GM23248 (cell line): ENCODE results near the gene INPP5A. TPM values are rescaled to one million over a fixed set of nuclear protein-coding genes. Genes with fewer than 3 reads are reported as not detected.

Experiments
- DNase-seq: peaks from one replicate; pipeline ENCODE4 v3.0.0-alpha.2; 2015
- H2AFZ ChIP-seq: fragments of 200-600 bp; sonication (generic); 2 replicates; pipeline ENCODE4 v1.6.1; 2016; ENCODE audit warnings: antibody characterized with exemption
- H3F3A ChIP-seq: fragments of 200-600 bp; sonication (generic); 2 replicates; pipeline ENCODE4 v1.6.1; 2016; ENCODE audit warnings: mild to moderate bottlenecking, antibody characterized with exemption, mixed run types; ENCODE audit not compliant: insufficient read depth
- H3K27ac ChIP-seq: fragments of 200-600 bp; sonication (generic); 2 replicates; pipeline ENCODE4 v1.5.1; 2016; ENCODE audit warnings: mild to moderate bottlenecking
- H3K27me3 ChIP-seq: fragments of 200-600 bp; sonication (generic); replicated peaks from 2 replicates; pipeline ENCODE4 v1.6.1; 2016; ENCODE audit warnings: mild to moderate bottlenecking; ENCODE audit not compliant: insufficient read depth
- H3K36me3 ChIP-seq: fragments of 200-600 bp; sonication (generic); 2 replicates; pipeline ENCODE4 v1.6.1; 2016; ENCODE audit warnings: low read depth, mild to moderate bottlenecking
- H3K4me1 ChIP-seq: fragments of 200-600 bp; sonication (generic); 2 replicates; pipeline ENCODE4 v1.6.1; 2016; ENCODE audit warnings: mild to moderate bottlenecking; ENCODE audit not compliant: insufficient read depth
- H3K4me2 ChIP-seq: fragments of 200-600 bp; sonication (generic); one replicate; pipeline ENCODE4 v1.6.1; 2016; ENCODE audit warnings: mild to moderate bottlenecking; ENCODE audit not compliant: unreplicated experiment
- H3K4me3 ChIP-seq: fragments of 200-600 bp; sonication (generic); 2 replicates; pipeline ENCODE4 v1.5.1; 2016; ENCODE audit warnings: mild to moderate bottlenecking
- H3K79me2 ChIP-seq: fragments of 200-600 bp; sonication (generic); 2 replicates; pipeline ENCODE4 v1.6.1; 2016; ENCODE audit warnings: mild to moderate bottlenecking; ENCODE audit not compliant: insufficient read depth
- H3K9ac ChIP-seq: fragments of 200-600 bp; sonication (generic); 2 replicates; pipeline ENCODE4 v1.6.1; 2016; ENCODE audit warnings: mild to moderate bottlenecking
- H3K9me2 ChIP-seq: fragments of 200-600 bp; sonication (generic); 2 replicates; pipeline ENCODE4 v1.6.1; 2016; ENCODE audit warnings: mixed run types, mild to moderate bottlenecking, moderate library complexity; ENCODE audit not compliant: insufficient read depth
- H3K9me3 ChIP-seq: fragments of 200-600 bp; sonication (generic); one replicate; pipeline ENCODE4 v1.6.1; 2017; ENCODE audit warnings: low read depth
- H4K20me1 ChIP-seq: fragments of 200-600 bp; sonication (generic); 2 replicates; pipeline ENCODE4 v1.6.0; 2016; ENCODE audit not compliant: insufficient read depth
- EZH2 ChIP-seq: fragments of 200-600 bp; sonication (generic); IDR thresholded peaks from 2 replicates; pipeline ENCODE4 v1.6.1; 2018; ENCODE audit warnings: antibody characterized with exemption, mild to moderate bottlenecking; ENCODE audit not compliant: insufficient read depth, poor library complexity, severe bottlenecking
- EZH2phosphoT487 ChIP-seq: fragments of 200-600 bp; sonication (generic); IDR thresholded peaks from 2 replicates; pipeline ENCODE4 v1.6.1; 2018; ENCODE audit warnings: antibody characterized with exemption, moderate library complexity, mild to moderate bottlenecking, low read depth; ENCODE audit not compliant: insufficient read depth
- WGBS, 2 experiments: methylation state at CpG; one replicate each; pipeline ENCODE4 v1.1.6; 2015 to 2017; ENCODE audit warnings: low lambda C conversion rate in 2 of 2, low coverage in 1 of 2; ENCODE audit errors: missing lambda C conversion rate in 2 of 2; 5-methylcytosine and 5-hydroxymethylcytosine counted together
- in situ Hi-C: fragments of 300-500 bp; cut with MboI; formaldehyde crosslinking; loops from 2 replicates; pipeline ENCODE4 v1.15.0; 2020
- polyA plus RNA-seq: library from polyadenylated mRNA; unstranded; fragments of >200 nt; fragmentation: Nextera tagmentation; extraction: Ambion mirVana; gene quantifications from 2 replicates; pipeline ENCODE4 v1.2.1, GENCODE V29; 2016
- total RNA-seq: library from RNA; depleted of rRNA; stranded (reverse); fragments of >200 nt; shearing (Covaris generic); gene quantifications from 2 replicates; pipeline ENCODE4 v1.2.3, GENCODE V29; 2014

The INPP5A gene
- total and polyA plus RNA-seq, 2 experiments from 2014 or later = 2.3 to 35.2 TPM

- in situ Hi-C loops = no loop called here
- no peak for DNase-seq
- TF ChIP-seq EZH2phosphoT487 = no peak
- TF ChIP-seq EZH2 = no peak
- Histone ChIP-seq H2AFZ (no peak overlapping the region), H3K4me1 (no peaks in the 10 kb centered on the region), H3K27me3 (peaks cover 6% of the 10 kb centered on the region), H3F3A (no peaks in the 10 kb centered on the region), H3K9me2 (no peaks in the 10 kb centered on the region), H3K79me2 (no peaks in the 10 kb centered on the region), H3K4me2 (no peak overlapping the region), H3K4me3 (no peak overlapping the region), H4K20me1 (no peaks in the 10 kb centered on the region), H3K27ac (no peak overlapping the region), H3K9me3 (no peaks in the 10 kb centered on the region), H3K36me3 (no peaks in the 10 kb centered on the region), H3K9ac (no peak overlapping the region)
- 76 to 79% methylated on average over 10 to 15 of the region's 15 CpGs for WGBS, 2 experiments
These were observed 261.3 kb downstream of the INPP5A start for GRCh38 chr10:132798876-132799275.

- no peaks in the 10 kb centered on the region for H4K20me1 ChIP-seq
- in situ Hi-C loops = no loop called here
- no peaks in the 10 kb centered on the region for H3K79me2 ChIP-seq
- no peaks in the 10 kb centered on the region for H3K4me1 ChIP-seq
- no peaks in the 10 kb centered on the region for H3F3A ChIP-seq
- H3K9ac ChIP-seq = no peak overlapping the region
- H3K4me3 ChIP-seq = no peak overlapping the region
- no peak overlapping the region for H3K27ac ChIP-seq
- H3K4me2 ChIP-seq = no peak overlapping the region
- TF ChIP-seq EZH2 = no peak
- no peak for TF ChIP-seq EZH2phosphoT487
- H2AFZ ChIP-seq = no peak overlapping the region
- peaks cover 6% of the 10 kb centered on the region for H3K27me3 ChIP-seq
- no peak for DNase-seq
- 83 to 85% methylated on average over 10 to 11 of the region's 11 CpGs for WGBS, 2 experiments
- no peaks in the 10 kb centered on the region for H3K36me3 ChIP-seq
- H3K9me2 ChIP-seq = no peaks in the 10 kb centered on the region
- H3K9me3 ChIP-seq = no peaks in the 10 kb centered on the region
These were observed 262.3 kb downstream of the INPP5A start for GRCh38 chr10:132799865-132800264.

- DNase-seq = no peak
- 68 to 72% methylated on average over 7 to 8 of the region's 8 CpGs for WGBS, 2 experiments
These were observed 264.5 kb downstream of the INPP5A start for GRCh38 chr10:132802048-132802447.

GRCh38 chr10:132802694-132803320 is 265.2 kb downstream of the INPP5A start:
- 75 to 80% methylated on average over 15 to 16 of the region's 16 CpGs for WGBS, 2 experiments
- H3F3A ChIP-seq = no peaks in the 10 kb centered on the region
- H3K27me3 ChIP-seq = peaks cover 3% of the 10 kb centered on the region
- H3K9ac ChIP-seq = no peak overlapping the region
- H4K20me1 ChIP-seq = no peaks in the 10 kb centered on the region
- H3K4me2 ChIP-seq = no peak overlapping the region
- H3K79me2 ChIP-seq = no peaks in the 10 kb centered on the region
- H3K9me2 ChIP-seq = no peaks in the 10 kb centered on the region
- no peak for DNase-seq
- in situ Hi-C loops = no loop called here
- H3K36me3 ChIP-seq = no peaks in the 10 kb centered on the region
- H3K9me3 ChIP-seq = no peaks in the 10 kb centered on the region
- H2AFZ ChIP-seq = no peak overlapping the region
- no peak for TF ChIP-seq EZH2
- no peak for TF ChIP-seq EZH2phosphoT487
- no peak overlapping the region for H3K4me3 ChIP-seq
- no peak overlapping the region for H3K27ac ChIP-seq
- H3K4me1 ChIP-seq = no peaks in the 10 kb centered on the region

More at GRCh38 chr10:132802048-132802447, 264.5 kb downstream of the INPP5A start:
- Histone ChIP-seq H3F3A (no peaks in the 10 kb centered on the region), H3K4me1 (no peaks in the 10 kb centered on the region), H3K36me3 (no peaks in the 10 kb centered on the region), H3K27ac (no peak overlapping the region), H3K9ac (no peak overlapping the region), H3K4me2 (no peak overlapping the region), H3K27me3 (peaks cover 9% of the 10 kb centered on the region), H3K4me3 (no peak overlapping the region), H2AFZ (no peak overlapping the region), H3K9me2 (no peaks in the 10 kb centered on the region), H3K9me3 (no peaks in the 10 kb centered on the region), H3K79me2 (no peaks in the 10 kb centered on the region), H4K20me1 (no peaks in the 10 kb centered on the region)
- TF ChIP-seq EZH2 = no peak
- TF ChIP-seq EZH2phosphoT487 = no peak
- in situ Hi-C loops = no loop called here
